AG20443 (cell line): ENCODE data around the gene MAP4K5.
"Not testable (repeated sequence)": the region's sequence is repeated elsewhere in the genome, so short reads cannot be mapped to it uniquely, and the experiment has no call there.

Experiments used
- DNase-seq: peaks from one replicate; pipeline ENCODE4 v3.0.0; 2012; ENCODE audit warnings: low spot score, mixed read lengths

Gene MAP4K5

DNA sequence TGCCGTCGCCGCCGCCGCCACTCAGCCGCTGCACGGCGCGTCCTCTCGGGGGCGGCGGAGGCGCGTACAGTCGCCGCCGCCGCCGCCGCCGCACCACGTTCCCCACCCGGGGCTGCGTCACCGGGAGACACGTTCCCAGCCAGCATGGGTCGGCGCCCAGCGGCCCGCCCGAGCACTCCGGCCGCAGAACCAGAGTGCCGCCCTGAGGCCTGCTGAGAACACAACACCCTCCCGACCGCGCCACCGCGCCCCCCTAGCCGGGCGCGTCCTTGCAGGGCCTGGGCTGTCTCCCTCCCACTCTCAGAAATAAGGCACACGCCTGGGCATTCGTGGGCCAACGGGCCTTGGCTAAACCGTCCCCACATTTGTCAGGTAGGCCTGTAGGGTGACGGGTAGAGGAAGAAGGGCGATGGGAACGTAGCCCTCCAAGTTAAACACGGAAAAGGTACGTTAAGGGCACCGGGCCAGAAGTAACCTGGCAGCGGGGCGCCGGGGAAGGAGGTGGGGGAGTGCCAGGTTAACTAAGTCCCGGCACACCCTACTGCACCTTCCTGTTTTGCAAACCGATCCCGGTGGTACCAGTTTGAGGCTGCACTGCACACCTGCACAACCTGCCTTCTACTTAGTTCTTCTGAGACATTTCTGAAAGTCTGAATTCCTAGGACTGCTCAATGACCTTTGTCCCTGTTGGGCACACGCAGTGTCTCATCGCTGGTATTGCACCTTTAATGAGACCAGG, at the start of gene MAP4K5:
TSS of gene MAP4K5 (minus strand) at position 68 of the 739 bp plus-strand sequence. CDS start 520 bp downstream, outside the sequence.
- peak; percentile 97 for DNase-seq

DNA sequence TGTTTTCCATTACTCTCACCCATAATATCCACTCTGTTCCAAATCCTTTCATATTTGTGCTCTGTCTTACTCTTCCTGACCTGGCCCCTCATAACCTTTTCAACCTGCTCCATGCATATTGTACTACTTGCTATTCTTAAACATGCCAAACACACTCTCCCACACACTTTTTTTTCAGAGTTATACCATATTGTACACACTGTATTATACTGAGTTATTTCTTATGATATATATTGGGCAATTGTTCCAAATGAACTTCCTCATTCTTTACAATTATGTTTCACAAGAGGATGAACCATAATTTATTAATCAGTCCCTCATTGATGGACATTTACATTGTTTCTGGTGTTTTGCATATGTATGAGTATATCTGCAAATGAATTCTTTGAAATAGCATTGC, 46.1 kb upstream of the MAP4K5 start:
- DNase-seq, result no peak

DNA sequence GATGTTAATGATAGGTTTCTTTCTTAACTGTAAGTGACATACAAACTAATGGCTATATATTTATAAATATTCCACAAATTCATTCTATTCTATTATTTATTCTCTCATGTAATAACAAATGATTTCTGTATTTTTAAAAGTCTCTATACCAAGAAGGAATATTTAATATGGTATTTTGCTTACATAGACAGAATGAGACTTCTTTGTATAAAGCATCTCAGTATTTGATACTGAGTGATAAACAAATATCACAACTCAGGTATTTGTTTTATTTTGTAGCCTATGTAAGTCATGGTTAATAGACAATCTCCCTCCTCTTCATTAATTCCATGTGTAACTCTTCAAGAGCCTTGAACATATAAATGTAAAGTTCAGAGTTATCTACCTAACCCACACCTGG, 45.6 kb upstream of the MAP4K5 start:
- DNase-seq, result no peak

DNA sequence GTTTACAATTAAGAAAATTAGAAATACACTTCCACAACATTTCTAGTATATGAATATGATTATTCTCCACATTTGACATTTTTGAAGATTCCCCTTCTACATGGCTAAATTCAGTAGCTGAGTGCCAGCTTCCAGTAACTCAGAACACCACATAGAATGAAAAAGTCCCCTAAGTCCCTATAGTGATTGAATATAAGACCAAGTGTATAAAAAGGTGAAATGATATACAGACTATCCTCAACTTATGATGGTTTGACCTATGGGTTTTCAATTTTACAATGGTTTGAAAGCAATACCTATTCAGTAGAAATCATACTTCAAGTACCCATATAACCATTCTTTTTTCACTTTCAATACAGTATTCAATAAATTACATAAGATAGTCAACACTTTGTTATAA, 43.4 kb upstream of the MAP4K5 start:
- DNase-seq, result no peak

DNA sequence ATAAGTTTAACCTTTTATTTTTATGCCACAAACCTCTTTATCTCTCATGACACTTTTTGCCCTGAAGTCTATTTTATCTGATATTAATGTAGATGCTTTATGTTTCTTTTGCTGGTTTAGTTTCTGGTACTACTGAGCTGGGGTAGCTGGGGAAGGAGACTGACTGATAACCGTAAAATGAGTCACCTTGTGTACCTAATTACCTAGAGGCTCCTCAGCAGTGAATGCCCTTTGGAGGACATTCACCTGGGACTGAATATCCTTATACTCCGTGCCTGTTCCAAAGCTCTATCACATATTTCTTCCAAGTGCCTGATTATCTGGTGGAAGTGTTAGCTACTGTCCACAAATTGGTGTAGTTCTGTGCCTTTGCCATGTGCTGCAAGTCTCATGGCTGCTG, 41.5 kb upstream of the MAP4K5 start:
- no peak for DNase-seq

DNA sequence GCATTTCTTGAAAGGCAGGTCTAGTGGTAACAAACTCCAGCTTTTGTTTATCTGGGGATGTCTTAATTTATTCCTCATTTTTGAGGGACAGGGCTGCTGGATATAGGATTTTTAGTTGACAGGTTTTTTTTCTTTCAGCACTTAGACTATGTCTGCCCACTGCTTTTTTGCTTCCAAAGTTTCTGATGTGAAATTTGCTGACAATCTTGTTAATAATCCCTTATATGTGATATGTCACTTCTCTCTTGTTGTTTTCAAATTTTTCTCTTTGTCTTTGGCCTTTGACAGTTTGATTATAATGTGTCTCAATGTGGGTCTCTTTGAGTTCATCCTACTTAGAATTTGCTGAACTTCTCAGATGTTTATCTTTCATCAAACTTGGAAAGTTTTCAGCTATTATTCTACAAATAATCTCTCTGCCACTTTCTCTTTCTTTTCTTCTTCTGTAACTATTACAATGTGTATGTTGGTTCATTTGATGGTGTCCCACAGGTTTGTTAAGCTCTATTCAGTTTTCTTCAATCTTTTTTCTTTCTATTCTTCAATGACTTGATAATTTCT, 37.4 kb upstream of the MAP4K5 start:
- no peak for DNase-seq

DNA sequence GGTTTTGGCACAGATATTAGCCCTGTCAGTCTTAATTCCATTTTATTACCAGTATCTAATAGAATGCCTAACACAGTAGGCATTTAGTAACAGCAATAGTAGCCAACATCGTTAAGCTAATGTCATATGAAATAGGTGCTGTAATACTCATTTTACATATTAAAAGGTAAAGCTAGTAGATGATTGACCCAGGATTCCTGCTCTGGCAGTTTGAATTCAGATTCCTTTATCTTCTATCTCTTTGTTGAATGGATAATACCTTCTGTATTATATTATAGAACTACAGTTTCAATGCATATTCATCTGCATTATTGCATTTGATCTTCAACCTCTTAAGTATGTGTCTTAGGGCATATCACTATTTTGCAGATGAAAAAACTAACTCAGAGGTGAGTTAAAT, 30.5 kb upstream of the MAP4K5 start:
- no peak for DNase-seq

DNA sequence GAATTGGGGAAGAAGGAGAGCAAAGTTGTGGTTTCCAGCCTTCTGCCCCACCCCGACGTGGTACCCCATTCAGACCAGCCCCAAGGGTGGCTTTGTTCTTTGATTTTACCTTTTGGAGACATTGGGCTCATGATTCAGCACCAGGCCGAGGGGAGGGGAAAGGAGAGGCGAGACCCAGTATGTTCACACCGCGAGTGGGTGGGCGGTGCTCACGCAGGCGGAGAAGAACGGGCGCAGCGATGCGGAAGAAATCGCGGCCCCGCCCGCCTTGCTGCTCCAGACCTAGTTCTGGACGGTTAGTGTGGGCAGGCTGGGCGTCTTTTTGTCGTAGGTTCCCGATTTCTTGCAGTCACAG, 28.5 kb upstream of the MAP4K5 start:
- DNase-seq, result peak; percentile 55

DNA sequence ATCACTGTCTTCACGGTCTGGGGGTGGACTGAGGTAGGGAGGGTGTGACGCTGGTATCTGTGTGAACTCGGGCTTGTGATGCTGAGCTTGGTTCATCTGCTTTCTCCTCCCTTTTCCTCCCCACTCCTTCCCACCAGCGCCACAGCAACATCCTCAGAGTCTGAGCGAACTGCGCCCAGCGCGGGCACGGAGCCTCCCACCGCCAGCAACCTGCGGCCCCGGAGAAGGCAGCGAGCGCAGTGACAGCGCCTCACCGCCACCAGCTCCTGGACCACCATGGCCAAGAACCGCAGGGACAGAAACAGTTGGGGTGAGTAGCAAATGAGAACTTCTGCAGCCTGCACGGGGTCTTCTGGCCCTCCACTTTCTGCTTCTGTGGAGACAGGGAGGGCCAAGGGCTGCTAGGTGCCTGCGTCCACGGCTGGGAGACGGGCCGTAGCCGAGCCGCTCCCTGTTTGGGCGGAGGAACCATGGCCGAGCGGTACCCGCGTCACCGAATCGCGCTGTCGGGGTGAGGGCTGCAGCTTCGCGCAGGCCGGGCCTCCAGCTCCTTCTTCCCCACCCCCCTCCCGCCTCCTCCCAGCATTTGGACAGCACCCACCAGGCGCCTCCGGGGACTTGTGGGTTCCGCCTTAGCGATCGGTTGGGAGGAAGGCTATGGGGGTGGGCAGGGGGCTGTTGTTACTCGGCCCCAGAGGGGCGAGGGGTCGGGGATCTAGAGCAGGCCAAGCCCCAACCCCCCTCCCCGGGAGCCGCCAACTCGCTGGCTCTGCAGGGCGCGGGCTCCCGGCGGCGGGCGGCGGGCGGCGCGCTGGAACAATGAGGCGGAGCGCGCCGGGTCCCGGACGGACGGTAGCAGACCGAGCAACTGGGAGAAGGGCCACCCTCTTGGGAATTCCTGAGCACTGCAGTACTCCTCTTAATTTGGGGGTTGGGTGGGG, 27.9 kb upstream of the MAP4K5 start, which contains the start of gene ATL1:
TSS of gene ATL1 (plus strand) at position 156 of the 941 bp plus-strand sequence. CDS start at position 277, 121 bp downstream.
- peak; percentile 77 for DNase-seq

DNA sequence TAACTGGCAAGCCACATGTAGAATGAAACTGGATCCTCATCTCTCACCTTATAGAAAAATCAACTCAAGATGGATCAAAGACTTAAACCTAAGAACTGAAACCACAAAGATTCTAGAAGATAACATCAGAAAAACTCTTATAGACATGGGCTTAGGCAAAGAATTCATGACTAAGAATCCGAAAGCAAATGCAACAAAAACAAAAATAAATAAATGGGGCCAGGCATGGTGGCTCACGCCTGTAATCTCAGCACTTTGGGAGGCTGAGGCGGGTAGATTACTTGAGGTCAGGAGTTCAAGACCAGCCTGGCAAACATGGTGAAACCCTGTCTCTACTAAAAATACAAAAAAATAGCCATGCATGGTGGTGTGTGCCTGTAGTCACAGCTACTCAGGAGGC, 20.4 kb upstream of the MAP4K5 start:
- not testable (repeated sequence) for DNase-seq

DNA sequence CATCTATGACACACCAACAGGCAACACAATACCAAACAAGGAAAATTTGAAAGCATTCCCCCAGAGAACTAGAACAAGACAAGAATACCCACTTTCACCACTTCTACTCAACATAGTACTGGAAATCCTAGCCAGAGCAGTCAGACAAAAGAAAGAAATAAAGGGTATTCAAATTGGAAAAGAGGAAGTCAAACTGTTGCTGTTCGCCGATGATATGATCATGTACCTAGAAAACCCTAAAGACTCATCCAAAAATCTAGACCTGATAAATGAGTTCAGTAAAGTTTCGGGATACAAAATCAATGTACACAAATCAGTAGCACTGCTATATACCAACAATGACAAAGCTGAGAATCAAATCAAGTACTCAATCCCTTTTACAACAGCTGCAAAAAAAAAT, 19.5 kb upstream of the MAP4K5 start:
- DNase-seq, result no peak

DNA sequence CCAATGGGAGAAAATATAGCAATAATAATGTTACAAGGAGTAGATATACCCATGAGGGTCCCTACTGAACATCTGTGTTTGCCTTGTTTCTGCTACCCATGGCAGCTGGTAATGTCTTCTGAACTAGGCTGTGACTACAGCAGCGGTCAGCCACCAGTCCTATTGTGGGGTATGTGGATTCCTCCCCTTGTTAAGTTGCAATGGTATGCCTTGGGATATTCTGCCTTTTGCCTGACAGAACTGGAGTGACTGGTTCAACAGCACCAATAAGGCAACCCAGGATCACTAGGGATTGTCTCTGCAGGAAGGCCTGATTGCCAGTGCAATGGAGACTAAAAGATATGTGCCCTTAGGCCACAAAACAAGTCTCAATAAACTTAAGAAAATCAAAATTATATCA, 17.9 kb upstream of the MAP4K5 start:
- DNase-seq, result no peak

DNA sequence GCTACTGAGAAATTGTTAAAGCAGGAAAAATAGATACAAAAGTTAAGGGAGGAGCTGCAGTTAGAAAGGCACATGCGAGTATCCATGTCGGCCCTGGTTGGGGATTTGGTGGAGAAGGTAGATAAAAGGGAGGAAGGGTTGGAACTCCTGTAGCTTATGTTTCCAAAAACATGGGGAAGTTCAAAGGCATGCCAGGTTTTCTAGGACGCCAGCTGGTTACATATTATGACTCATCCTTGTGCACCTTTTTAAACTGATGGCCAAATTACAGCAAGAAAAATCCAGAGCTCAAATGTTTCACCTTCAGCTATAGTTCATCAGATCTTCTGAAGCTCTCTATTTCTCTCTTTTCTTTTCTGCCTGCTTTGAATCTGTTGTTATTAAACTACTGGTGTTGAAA, 13.2 kb upstream of the MAP4K5 start:
- DNase-seq, result no peak

DNA sequence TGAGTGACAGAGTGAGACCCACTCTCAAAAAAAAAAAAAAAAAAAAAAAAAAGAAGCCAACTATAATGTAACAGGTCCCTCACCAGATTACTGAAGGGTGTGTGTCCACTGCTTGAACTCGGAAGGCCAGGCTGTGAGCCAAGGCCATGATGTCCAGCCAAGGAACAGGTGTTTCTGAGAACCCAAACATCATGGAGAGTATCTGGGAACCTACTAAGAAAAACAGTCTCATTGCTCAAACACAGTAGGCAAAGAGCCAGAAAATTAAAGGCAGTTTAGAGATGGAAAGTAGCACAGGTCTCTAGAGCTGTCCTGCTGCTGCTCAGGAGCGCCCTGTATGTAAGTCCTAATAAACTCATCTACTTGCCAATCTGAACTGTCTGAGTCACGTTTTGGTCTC, 12.5 kb upstream of the MAP4K5 start:
- DNase-seq, result no peak

DNA sequence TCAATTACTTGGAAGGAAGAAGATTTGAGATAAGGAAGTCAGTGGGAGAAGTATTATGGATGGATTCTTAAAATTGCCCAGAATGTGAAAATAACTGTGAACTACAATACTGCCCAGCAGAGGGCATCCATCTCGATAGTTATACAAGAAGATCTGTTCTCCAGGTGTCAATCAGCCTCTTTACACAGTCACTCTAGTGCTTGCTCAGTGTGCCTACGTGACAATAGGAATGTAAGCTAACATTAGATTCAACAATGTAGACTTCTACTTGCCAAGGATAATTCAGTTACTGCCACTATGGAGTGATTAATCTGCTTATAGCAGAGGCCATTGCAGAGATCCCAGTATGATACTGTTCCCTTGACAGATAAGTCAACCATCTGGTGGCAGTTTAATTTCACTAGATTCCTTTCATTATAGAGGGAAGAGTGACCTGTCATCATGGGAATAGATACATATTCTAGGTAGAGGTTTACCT, 10.6 kb upstream of the MAP4K5 start:
- DNase-seq, result peak; percentile 56

DNA sequence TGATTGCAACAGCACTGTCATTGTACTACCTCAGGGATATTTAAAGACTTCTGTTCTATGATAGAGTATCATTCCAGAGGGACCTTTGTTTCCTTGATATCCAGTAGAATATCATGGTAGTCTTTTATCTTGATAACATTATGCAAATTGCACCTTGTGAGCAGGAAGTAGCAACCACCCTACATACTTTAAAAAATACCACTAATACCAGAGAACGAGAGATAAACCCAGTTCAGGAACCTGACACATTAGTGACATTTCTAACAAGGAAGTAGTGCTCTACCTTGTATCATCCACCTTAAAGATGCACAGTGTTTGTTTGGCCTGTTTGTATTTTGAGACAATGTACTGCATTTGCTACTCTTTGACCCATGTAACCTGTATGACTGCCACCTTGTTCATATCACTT, 8.8 kb upstream of the MAP4K5 start:
- no peak for DNase-seq

DNA sequence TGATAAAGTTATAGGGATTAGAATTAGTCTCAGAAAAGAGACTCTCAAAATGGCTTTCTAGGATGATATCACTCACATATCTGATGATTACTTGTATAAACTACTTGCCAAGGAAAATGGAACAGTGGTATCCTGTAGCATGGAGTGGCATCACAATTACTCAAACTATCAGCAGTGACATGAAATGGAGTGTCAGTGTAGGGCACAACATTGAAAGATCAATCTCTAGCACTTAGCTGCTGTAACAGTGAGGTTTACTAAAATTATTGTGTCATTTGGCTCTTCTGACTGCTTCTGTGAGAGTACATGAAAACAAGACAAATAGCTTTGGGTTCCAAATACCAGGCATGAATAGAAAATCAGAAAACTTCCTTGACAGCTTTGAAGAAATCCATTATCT, 6.7 kb upstream of the MAP4K5 start:
- DNase-seq, result no peak

DNA sequence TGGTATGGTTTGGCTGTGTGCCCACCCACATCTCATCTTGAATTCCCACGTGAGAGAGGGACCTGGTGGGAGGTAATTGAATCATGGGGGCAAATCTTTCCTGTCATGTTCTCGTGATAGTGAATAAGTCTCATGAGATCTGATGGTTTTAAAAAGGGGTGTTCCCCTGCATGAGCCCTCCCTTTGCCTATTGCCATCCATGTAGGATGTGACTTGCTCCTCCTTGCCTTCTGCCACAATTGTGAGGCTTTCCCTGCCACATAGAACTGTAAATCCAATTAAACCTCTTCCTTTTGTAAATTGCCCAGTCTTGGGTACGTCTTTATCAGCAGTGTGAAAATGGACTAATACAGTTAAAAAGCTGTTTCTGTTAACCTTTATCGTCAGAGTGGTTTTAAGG, 5.7 kb upstream of the MAP4K5 start:
- not testable (repeated sequence) for DNase-seq

DNA sequence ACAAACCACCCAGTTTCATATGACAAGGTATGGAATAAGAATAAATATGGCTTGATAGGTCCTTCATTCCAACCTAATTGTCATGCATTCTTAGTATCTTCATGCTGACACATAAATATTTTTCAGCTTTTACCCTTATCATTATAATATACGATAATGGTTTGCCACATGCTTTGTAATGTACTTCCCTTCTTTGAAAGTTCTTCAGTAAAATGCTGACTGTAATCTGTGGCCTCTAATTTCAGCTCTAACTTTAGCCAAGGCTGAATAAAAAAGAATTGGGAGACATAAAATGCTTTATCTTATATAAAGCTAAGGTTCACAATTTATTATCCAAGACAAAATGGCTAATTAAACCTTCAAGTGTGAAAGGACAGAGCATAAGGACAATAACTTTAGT, 2.6 kb upstream of the MAP4K5 start:
- no peak for DNase-seq

DNA sequence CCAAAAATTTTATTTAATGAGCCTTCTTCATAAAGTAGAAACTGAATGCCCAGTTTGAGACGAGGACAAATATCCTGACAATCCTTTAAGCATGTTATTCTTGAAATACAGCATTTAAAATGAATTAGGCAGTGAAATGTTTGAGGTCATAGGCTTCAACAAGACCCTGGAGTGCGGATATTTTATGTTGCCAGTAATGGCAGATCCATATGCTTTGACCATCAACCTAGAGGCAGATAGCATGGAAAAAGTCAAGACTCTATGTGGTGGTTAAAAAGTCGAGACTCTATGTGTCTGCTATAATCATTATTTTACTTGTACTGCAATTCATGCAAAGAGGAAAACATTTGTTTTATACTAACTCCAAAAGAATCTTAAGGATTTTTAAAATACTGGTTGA, 2.0 kb upstream of the MAP4K5 start:
- no peak for DNase-seq

DNA sequence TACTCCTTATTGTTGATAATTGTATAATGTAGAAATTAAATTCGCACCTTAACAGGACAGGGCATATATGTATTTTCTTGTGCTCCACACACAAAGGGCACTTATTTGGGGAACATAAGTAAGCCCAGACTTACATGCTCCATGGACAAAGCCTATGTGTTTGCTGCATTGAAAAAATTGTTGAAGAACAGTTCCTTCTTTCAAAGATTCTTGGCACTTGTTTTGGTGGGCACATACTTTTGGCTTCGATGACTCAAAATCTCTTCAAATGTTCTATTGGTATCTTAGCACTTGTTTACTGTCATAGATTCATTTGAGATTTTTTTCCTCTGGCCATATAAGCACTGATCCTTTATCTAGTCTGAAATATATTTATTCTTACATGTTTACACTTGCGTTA, 1.4 kb upstream of the MAP4K5 start:
- no peak for DNase-seq

DNA sequence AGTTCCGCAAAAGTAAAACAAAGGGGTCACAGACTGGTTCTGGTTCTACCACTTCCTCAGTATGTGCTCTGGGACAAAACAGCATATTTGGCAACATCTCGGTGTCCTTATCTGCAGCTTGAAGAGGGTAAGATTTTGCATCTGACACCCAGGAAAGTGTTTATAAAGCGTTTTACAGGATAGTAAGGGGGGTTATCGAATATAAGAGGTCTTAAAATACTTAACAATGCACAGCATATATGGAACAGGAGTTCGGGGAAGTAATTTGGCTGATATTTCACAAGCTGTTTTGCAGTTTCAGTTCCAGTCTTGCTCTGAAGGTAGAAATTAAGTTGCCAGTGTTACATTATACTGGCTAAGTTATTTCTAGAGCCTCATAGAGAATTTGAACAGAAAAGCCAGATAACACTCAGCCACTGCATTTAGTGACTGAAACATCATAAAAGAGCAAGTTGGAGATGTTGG, 904 bp upstream of the MAP4K5 start:
- no peak for DNase-seq
